Activated CD4-positive, CD25-positive, alpha-beta regulatory T cell (primary cell): Measurements from ENCODE around the gene TARS3.

Experiments
- DNase-seq, 4 experiments: peaks; one replicate each; lab custom pipeline; 2025; lab: John Stamatoyannopoulos, UW

The TARS3 gene

GRCh38 chr15:101621961-101622360, 102.3 kb downstream of the TARS3 start:
- no peak for DNase-seq

GRCh38 chr15:101620671-101621070, 103.6 kb downstream of the TARS3 start:
- DNase-seq = no peak

GRCh38 chr15:101619615-101619865, 104.7 kb downstream of the TARS3 start:
- DNase-seq = no peak

- DNase-seq = no peak
Observed at GRCh38 chr15:101618851-101619614, 105.2 kb downstream of the TARS3 start.

GRCh38 chr15:101618076-101618475, 106.2 kb downstream of the TARS3 start:
- DNase-seq = no peak

- DNase-seq = no peak
Observed at GRCh38 chr15:101617390-101617965, 106.8 kb downstream of the TARS3 start.

GRCh38 chr15:101615986-101616848, 108.1 kb downstream of the TARS3 start:
- no peak for DNase-seq

- no peak for DNase-seq
Observed at GRCh38 chr15:101615414-101615985, 108.8 kb downstream of the TARS3 start.

GRCh38 chr15:101614761-101615160, 109.5 kb downstream of the TARS3 start:
- no peak for DNase-seq

- no peak for DNase-seq
Observed at GRCh38 chr15:101614001-101614585, 110.2 kb downstream of the TARS3 start.

- DNase-seq = no peak
Observed at GRCh38 chr15:101613130-101614000, 110.9 kb downstream of the TARS3 start.

- no peak for DNase-seq
Observed at GRCh38 chr15:101612676-101613075, 111.6 kb downstream of the TARS3 start.

- no peak for DNase-seq
Observed at GRCh38 chr15:101611580-101612299, 112.5 kb downstream of the TARS3 start.

- no peak for DNase-seq
Observed at GRCh38 chr15:101611007-101611406, 113.3 kb downstream of the TARS3 start.

GRCh38 chr15:101610611-101611000, 113.7 kb downstream of the TARS3 start:
- DNase-seq = no peak

GRCh38 chr15:101609742-101610610, 114.3 kb downstream of the TARS3 start:
- no peak for DNase-seq

- no peak for DNase-seq
Observed at GRCh38 chr15:101608201-101608600, 116.1 kb downstream of the TARS3 start.

GRCh38 chr15:101607108-101607507, 117.2 kb downstream of the TARS3 start:
- DNase-seq = no peak

- no peak for DNase-seq
Observed at GRCh38 chr15:101604124-101604874, 120.0 kb downstream of the TARS3 start.
